22Rv1 (cell line): Measurements from ENCODE around the gene KDM4E.

Source experiments
- ZFX ChIP-seq: fragments of 450-650 bp; IDR thresholded peaks from 2 replicates; pipeline ENCODE4 v1.6.1; 2017; ENCODE audit warnings: antibody characterized with exemption, borderline replicate concordance
- TF ChIP-seq, protein P1 (sequence below): fragments of 450-650 bp; IDR thresholded peaks from 2 replicates; pipeline ENCODE4 v1.5.1; 2017; ENCODE audit warnings: mild to moderate bottlenecking

DNA sequence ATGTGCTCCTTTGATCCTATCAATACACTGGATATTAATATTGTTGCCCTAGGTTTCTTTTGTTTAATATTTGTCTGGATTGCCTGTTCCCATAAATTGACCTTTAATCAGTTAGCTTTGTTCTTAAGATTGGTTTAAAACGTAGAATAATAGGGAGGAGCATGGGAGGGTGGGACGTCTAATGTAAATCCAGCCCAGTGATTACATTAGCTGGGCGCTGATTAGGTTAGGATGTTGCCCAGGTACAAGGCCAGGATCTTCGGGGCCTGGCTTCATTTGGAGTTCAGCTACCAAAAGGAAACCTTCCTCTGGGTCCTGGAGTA is 41.6 kb downstream of the KDM4E start, which contains the start of gene SRSF8:
- TF ChIP-seq, protein P1, sequence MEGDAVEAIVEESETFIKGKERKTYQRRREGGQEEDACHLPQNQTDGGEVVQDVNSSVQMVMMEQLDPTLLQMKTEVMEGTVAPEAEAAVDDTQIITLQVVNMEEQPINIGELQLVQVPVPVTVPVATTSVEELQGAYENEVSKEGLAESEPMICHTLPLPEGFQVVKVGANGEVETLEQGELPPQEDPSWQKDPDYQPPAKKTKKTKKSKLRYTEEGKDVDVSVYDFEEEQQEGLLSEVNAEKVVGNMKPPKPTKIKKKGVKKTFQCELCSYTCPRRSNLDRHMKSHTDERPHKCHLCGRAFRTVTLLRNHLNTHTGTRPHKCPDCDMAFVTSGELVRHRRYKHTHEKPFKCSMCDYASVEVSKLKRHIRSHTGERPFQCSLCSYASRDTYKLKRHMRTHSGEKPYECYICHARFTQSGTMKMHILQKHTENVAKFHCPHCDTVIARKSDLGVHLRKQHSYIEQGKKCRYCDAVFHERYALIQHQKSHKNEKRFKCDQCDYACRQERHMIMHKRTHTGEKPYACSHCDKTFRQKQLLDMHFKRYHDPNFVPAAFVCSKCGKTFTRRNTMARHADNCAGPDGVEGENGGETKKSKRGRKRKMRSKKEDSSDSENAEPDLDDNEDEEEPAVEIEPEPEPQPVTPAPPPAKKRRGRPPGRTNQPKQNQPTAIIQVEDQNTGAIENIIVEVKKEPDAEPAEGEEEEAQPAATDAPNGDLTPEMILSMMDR = no peak
- no peak for TF ChIP-seq ZFX
